ENCODE data around the gene COBL.

Gene COBL

DNA sequence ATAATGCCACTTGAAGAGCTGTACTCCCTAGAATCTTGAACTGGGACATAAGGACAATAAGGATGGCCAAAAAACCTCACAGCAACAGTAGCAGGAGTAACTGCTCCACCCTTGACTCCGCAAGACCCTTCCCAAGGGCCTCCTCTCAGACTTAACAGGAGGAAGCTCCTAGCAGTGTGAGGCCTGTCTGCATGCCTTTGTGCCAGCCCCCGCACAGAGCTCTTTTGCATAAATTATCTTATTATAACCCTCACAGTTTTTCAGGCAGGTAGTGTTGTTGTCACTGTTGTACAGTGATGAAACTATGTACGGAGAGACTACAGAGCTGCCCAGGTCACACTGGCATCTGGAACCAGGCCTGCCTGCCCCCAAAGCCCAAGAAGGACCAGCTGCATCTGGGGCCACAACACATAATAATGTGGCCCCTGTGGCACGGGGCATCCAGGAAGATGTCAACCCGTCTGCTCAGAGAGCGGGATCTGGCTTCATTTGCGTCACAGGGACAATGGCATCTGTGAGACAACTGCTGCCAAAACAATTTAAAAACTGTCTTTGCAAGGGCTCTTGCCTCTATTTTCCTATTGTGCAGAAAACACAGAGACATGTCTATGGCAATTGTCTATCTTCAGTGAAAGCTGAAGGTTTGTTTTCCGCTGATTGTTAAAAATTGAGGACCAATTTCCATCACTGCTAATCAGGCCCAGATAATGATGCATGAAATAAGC, 284.7 kb downstream of the COBL start:
- DNase-seq: no peak

DNA sequence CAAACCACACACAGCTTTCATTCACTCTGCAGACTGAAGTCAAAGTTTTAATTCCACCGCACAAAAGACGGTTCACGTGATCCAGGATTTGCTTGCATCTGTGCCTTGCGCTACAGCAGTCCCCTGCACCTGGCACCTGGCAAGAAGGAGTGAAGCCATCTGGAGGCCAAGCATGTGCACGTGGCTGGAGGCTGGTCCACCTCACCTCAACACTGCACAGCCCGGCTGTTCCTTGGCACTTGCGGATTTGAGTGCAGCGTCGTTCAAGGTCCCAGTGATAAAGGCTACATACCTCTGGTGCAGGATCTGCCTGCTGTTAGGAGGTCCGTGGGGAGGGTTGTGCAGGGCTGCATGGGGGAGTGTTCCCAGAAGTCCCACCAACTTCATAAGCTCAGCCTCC, 285.4 kb downstream of the COBL start:
- DNase-seq: no peak

GRCh38 chr7:51029701-51030191, 286.9 kb downstream of the COBL start:
- no peak for DNase-seq

DNA sequence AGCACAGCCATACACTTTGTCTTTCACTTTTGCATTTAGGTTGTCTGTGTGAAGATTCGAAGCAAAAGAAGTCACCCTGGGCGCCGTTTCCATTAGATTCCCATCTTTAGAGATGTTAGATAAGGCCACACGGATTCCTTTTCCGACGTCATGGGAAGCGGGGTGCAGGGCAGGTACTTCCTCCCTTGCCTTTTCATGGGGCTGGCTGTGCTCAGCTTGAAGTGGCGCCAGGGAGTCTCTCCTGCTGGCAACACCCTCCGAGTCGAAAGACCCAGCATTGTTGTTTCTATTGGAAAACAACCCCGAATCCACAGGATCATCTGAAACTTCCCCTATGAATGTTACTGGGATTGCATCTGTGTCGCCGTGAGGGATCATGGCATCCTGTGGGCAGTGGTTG, 287.5 kb downstream of the COBL start:
- no peak for DNase-seq

- no peak for DNase-seq
Measured at GRCh38 chr7:51027935-51028830, 288.4 kb downstream of the COBL start.

DNA sequence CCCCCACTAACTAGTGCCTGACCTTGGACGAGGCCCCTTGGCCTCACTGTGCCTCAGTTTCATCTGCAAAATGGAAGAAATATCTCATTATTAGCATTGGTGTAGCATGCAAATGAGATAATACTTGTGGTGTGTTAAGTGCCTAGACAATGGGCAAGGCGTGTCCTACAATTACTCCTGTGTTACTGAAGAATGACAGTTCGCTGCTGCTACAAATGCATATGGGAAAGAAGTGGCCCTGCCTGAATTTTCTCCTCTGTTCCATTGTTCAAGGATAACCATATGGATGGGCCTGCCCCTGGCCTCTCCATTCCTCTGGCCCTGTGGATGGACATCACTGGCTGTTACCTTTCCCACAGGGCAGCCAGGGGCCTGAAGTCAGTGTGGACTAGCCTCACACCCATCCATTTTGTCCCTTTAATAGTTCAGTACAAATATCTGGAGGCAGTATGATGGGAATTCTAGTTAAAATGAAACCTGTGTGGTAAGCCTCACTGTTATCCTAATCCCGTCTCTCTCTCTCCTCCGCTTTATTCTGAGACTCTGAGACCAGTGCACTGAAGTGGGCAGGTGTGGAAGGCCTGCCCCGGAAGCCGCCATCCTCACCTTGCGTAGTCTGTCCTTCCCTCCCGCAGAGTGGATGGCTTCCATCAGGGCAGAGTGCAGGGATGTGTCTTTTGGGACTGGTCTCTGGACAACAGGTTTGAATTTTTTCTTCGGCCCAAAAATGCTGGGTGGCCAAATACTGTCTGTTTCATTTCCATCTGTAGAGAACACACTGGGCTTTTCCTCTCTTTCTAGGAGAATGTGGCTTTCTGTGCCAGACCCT, 289.3 kb downstream of the COBL start:
- DNase-seq: no peak

GRCh38 chr7:51026341-51026740, 290.3 kb downstream of the COBL start:
- DNase-seq: no peak

- DNase-seq: no peak
Measured at GRCh38 chr7:51025668-51026067, 290.9 kb downstream of the COBL start.

DNA sequence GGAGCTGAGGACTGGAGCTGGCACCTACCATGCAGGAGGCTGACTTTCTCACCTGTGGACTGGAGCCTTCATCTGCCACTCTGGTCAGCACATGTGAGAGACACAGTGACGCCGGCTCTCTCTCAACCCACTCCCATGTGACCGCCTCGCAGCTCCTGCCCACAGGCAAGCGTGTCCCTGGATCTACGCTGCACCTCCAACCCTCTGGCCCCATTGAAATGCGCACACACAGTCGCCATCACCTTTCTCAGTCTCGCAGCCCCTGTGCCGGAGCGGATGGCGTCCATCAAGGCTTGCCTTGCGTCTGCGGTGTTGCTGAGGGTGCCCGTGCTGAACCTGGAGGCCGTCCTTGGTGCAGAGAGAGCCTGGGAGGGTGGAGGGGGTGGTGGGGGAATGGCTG, 291.7 kb downstream of the COBL start:
- no peak for DNase-seq

DNA sequence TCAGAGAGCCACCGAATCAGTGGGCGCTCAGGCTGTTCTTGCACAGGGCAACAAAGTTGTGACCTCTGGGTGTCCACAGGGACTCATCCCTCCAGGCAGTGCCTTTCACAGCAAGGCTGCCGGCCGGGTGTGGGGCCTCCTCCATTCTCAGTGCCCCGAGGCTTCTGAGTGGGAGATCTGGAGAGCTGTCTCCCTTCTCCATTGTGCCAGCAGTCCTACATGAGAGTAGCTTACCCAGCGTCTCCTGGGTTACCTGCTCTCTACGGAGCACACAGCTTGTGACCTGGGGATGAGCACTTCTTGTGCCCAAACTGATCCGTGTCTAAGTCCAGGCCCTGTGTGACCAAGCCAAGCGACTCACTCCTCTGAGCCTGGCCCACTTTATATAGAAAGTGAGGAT, 293.1 kb downstream of the COBL start:
- no peak for DNase-seq

DNA sequence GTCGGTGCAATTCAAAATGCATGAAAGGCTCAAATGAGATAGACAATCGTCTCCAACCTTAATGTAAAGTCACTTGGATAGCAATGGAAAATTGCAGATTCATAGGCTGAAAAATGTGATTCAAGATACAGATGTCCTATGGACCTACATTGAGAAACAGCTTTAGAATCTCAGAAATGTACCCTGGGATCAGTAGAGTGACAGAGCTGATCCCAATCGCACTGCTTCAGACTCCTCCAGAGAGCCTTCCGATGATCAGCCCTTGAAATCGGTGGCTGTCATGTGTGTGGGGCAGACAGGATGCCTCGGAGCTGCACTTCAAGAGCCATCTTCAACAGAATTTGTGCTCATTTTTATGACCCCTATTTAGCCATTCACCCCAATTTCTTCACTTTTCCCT, 293.8 kb downstream of the COBL start:
- no peak for DNase-seq

DNA sequence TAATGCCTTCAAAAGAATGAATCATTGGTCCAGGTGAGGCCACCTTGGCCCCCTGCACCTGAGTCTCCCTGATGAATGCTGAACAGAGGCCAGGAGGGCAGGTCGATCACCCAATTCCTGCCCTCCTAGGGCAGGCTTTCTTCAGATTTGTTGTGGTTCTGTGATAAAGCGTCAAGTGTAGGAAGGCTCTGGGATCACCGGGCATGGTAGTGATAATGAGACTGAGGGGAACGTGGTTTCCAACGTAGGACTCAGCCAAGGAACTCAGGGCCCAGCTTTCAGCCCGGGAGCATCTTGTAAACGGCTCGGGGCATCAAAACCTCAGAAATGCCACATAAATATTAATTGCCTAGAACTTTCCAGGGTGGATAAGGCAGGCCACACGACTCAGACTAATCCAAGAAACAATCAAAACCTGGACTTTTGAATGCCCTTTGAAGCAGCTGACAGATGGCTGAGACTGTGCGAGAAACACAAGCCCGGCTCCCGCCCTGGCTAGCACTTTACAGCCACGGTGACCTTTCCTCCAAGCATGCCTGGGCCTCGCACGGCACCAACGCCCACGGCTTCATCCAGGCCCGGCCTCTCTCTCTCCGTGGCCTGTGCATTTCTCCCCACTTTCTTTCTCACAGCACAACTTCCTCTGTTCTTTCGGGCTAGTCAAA, 294.6 kb downstream of the COBL start:
- no peak for DNase-seq

DNA sequence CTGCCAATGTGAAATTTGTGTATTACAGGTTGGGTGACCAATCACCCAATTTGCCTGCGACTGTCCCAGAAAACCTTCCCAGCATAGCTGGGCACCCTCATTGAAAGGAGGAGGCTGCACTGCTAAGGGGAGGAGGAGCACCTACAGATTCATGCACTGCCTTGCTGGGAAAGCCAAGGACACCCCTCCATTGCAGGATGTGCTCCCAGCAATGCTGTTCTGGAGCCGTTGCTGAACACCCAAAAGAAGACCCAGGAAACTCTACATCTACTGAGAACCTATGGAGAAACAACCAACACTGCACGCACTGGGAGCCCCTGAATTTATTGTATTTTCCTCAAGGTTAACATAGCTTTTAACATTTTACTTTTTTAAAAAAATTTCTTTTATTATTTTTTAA, 295.7 kb downstream of the COBL start:
- DNase-seq: no peak

DNA sequence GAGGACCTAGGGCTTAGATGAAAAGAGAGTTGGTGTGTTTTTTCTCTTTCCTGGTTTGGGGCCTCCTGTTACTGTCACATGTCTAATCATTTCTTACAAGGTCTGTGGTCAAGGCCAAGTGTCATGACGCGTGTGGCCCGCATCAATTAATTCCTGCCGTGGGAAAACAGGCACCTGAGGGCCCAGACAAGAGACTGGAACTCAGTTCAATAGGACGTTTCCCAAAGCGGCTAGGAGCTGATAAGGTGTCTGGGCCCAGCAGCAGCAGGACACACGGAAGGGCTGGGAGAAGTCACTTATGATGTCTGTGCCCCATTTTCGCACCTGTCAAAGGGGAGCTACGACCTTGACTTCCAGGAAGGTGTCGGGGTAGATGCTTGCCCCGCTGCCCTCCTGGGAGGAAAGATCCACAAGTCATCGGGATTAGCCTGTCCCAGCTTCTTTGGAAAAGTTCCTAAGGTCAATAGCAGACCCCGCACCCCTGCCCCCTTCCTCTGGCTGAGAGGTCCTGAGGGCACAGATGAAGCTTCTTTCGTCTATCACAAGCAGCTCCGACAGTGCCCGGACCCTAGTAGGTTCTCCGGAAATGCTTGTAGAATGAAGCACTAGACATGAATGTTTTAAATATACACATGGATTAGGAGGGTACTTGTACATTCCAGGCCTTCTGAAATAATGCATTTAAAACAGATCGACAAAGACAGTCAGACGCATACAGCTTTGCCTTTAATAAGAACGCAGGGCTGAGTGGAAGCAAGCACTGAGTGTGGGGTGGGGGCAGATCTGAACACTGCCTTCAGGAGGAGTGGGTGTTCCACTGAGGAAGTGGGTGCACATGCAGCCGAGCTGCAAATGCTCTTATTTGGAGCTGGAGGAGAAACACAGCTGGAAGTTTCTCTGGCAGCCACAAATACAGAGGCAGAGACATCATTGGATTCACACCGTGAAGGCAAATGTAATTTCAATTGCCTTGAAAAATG, 296.4 kb downstream of the COBL start:
- no peak for DNase-seq

- no peak for DNase-seq
Measured at GRCh38 chr7:51019191-51019844, 297.3 kb downstream of the COBL start.

GRCh38 chr7:51017576-51018535, 298.8 kb downstream of the COBL start:
- DNase-seq: no peak

DNA sequence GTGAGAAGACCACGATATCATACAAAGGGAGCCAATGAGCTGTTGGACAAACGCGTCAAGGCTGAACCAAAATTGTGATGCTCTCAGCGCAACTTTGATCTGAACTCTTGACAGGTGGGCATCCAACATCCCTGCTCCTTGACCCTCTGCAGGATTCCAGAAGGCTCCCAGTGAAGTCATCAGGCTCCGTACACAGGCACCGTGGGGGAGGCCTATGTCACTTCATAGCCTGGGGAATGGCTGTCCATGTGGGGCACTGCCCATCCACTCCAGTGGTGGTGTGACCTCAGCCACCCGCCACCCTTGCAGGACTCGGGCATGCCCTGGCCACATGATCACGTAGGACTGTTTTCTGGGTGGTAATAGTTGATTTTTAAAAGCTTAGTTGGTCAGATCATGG, 300.1 kb downstream of the COBL start:
- DNase-seq: no peak

- DNase-seq: no peak
Measured at GRCh38 chr7:51015581-51015980, 301.0 kb downstream of the COBL start.

GRCh38 chr7:51014811-51015210, 301.8 kb downstream of the COBL start:
- no peak for DNase-seq
